Activated CD8-positive, alpha-beta memory T cell treated with anti-CD3 and anti-CD28 coated beads for 1 hour (primary cell): ENCODE measurements around the gene TTLL9.
"Not testable (repeated sequence)": the region's sequence is repeated elsewhere in the genome, so short reads cannot be mapped to it uniquely, and the experiment has no call there.

Source experiments
- DNase-seq, 2 donors: peaks; one replicate each; pipeline ENCODE4 v3.0.0-alpha.2; 2020; ENCODE audit warnings: low read depth in 1 of 2; ENCODE audit errors: extremely low read depth in 1 of 2

The TTLL9 gene

GRCh38 chr20:31915491-31916280 is 45.3 kb downstream of the TTLL9 start:
- no peak for DNase-seq

- no peak for DNase-seq
These were observed 46.3 kb downstream of the TTLL9 start for GRCh38 chr20:31916708-31917107.

DNA sequence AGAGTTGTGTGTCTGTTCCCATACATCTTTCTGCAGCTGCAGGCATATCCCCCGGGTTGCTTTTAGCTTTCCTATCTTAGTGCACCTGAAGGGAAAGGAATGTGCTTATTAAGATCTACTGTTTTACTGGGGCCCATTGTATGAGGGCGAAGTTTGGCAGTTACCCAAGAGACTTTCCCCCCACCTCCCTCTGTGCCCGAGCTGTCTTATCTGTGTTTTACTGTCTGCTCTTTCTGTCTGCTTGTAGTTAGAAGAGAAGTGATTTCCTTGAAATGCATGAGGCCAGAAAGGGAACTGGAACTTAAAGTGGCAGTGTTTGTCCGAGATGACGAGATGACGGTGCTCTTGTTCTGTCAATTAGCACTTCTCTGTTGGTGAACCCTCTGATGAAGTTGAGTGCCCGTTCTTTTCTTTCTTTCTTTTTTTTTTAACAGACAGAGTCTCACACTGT is 47.6 kb downstream of the TTLL9 start:
- not testable (repeated sequence) for DNase-seq

- no peak for DNase-seq
These were observed 48.2 kb downstream of the TTLL9 start for GRCh38 chr20:31918466-31919105.

DNA sequence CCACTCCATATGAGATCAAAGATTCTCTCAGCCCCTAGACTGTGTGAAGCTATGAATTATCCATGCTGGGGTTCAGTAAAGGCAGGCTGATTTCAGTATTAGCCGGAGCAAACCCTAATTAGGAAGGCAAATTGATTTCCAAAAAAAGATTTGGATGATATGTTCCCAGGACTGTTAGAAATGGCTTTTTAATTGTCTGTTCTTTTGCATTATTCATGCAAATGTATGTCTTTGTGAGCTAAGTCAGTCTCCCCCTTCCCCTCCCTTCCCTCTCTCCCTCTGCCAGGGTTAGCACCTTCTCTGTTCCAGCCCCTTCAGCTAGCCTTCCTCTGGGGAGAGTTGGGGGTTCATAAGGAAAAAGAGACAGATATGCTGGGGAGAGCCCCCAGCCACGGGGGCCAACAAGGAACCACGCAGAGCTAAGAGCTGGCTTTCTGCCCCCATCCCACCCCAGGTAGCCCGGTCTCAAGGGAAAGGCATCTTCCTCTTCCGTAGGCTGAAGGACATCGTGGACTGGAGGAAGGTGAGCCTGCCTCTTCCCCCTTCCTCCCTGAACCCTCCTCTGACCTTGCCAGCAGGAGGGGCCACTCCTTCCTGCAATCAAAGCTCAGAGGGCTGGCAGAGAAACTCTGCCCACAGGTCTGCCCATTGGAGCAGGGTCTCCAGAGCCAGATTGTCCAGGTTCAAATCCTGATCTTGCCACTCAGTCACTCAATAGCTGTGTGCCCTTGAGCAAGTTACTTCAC is 49.1 kb downstream of the TTLL9 start:
- no peak for DNase-seq

- DNase-seq = no peak
These were observed 49.9 kb downstream of the TTLL9 start for GRCh38 chr20:31920275-31920855.

- not testable (repeated sequence) for DNase-seq
These were observed 51.0 kb downstream of the TTLL9 start for GRCh38 chr20:31921480-31921879.

GRCh38 chr20:31922181-31922580 is 51.7 kb downstream of the TTLL9 start:
- DNase-seq = no peak

GRCh38 chr20:31922588-31922987 is 52.2 kb downstream of the TTLL9 start:
- no peak for DNase-seq

DNA sequence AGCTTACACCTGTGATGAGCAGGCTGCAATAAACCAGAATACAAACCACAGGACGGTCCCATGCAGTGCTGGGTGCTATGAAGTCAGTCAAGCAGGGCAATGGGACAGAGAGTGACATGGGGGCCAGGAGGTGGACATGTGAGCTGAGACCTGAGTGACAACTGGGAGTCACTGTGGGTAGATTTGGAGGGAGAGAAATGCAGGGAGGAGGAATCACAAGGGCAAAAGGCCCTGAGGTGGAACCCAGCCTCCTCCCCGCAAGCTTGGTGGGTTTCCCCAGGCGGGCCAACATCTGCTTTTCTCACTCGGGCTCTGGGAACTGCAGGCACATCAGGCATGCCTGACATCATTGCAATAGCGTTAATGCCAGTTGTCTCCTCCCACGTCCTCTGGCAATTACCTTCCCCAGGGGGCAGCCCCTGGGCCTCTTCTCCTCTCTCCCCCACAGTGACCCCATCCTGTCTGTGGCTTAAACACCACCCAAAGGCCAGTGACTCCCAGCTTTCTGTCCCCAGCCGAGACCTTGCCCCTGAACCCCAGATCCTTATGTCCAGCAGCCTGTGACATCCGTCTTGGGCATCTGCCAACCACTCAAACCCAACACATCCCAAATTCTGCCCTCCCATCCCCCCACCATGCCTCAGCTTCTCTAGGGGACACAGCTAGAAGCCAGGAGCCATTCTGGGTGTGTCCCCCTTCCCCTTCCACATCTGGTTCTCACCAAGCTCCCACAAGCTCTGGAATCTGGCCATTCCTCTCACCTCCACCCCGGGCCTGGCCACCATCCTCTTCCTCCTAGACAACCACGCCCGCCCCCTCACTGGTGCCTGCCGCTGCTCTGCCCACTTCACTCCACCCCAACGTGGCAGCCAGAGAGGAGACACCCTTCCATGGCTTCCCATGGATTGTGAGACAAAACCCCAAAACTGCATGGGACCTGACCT is 53.2 kb downstream of the TTLL9 start:
- no peak for DNase-seq

GRCh38 chr20:31924561-31924960 is 54.1 kb downstream of the TTLL9 start:
- no peak for DNase-seq

DNA sequence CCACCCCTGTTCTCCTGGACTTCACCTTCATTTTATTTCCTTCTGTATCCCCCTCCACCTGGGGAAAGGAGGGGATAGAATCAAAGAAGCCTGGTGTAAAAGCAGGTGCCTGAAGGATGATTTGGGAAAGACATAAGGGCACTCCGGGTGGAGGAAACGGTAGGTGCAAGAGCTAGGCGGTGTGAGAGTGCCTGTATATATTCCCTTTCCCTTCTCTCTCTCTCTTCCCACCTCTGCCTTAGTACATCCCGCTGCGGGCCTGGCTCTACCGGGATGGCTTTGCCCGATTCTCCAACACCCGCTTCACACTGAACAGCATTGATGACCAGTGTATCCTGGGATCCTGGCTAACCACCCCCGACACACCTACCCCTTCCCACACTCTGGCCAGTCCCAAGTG is 55.2 kb downstream of the TTLL9 start:
- DNase-seq = no peak

- DNase-seq = no peak
These were observed 56.1 kb downstream of the TTLL9 start for GRCh38 chr20:31926493-31926892.

DNA sequence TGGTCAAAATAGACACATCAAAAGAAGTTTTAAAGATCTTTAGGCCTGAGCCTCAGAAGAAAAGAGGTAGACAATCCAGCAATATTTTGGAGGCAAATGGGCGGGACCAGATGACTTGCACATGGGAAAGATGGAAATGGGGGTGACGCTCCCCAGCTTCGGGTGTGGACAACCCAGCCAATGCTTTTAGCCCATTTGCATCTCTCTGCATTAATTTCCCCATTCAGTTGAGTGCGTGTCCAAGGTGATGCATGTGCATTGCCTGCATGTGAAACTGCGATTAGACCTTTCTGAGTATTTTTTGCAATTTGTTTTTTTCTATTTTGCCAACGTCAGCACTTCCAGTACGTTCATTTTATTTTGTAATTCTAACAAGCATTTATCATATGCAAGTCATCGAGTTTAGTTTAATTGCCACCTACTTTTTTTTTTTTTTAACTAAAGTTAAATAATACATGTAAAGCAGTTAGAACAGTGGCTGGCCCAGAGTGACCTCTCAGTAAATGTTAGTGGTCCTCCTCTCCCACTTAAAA is 57.3 kb downstream of the TTLL9 start:
- DNase-seq = no peak

GRCh38 chr20:31929631-31930030 is 59.2 kb downstream of the TTLL9 start:
- not testable (repeated sequence) for DNase-seq

DNA sequence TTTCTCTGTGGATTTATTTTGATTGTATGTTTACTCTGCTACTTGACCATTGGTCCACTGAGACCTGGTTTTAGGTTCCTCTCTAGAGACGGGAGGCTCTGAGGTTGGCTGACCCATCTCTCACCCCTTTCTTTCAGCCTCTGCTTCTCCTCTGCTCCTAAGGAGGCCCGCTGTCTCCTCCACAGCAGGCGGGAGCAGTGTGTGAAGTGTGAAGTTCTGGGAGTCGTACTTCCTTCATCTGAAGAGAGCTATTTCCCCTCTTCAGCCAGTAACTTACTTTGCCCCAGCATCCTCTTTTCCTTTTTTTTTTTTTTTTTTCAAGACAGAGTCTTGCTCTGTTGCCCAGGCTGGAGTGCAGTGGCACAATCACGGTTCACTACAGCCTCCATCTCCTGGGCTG is 60.3 kb downstream of the TTLL9 start:
- no peak for DNase-seq

DNA sequence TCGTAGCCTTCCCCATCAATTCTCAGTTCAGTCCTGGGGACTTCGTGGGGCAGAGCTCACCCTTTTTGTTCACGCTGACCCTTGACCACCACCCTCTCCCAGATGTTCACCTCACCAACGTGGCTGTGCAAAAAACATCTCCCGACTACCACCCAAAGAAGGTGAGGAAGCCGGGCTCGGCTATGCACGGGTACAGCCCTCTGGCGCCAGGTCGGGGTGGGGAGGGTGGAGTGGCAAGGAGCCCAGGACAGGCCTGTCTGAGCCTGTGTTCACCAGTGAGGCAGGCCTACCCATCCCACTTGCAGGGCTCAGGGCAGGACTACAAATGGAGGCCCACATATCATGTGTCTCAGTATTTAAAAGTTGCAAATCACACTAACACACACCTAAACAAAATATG is 63.3 kb downstream of the TTLL9 start:
- no peak for DNase-seq

DNA sequence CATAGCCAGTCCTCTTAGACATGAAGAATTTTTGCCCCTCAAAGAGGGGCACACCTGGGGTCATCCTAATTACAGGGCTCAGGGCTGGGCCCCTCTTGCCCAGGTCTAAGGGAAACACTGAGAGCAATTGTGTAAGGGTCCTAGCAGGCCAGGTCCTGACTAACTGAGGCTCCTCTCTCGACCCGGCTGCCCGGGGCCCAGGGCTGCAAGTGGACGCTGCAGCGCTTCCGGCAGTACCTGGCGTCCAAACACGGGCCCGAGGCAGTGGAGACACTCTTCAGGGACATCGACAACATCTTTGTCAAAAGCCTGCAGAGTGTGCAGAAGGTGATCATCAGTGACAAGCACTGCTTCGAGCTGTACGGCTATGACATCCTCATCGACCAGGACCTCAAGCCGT is 64.1 kb downstream of the TTLL9 start:
- no peak for DNase-seq

DNA sequence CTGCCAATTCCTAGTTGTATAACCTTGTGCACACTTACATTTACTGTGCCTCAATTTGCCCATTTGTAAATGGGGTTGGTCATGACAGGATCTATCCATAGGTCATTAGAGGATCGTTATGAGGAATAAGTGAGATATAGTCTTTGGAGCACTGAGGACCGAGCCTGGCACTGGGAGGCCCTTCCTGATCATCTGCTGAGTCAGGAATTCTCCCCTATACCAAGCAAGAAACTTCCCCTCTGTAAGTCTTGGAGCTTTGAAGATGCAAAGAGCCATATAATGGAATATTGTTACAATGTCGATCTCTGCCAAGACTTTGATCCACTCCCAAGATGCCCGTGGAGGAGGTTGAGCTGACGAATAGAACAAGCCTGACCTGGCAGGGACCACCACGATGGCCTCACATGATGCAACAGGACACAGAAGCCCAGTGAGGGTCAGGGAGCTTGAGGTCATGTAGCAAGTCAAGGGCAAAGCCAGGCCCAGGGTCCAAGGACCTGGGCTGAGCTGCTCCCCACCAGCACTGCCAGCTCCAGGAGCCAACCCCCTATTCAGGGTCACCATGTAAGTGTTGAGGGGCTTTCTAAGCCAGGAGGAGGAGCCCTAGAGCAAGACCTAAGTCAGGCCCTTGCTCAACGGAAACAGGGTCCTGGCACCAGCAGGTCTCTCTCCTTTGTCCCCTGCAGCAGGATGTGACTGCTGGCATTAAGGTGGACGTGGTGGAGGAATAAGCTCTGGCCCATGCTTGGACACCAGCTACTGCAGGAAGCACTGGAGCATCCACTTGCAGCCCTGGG is 64.7 kb downstream of the TTLL9 start:
- no peak for DNase-seq
